Choroid plexus epithelial cell (primary cell): ENCODE results near the gene UBASH3B.

ENCODE experiments used
- DNase-seq: peaks from one replicate; pipeline ENCODE4 v3.0.0-alpha.2; 2010; ENCODE audit warnings: low read depth
- H3K4me3 ChIP-seq: 2 replicates; pipeline ENCODE4 v1.5.1; 2011; ENCODE audit warnings: low read depth, mild to moderate bottlenecking, control low read depth, low read length, moderate library complexity
- CTCF ChIP-seq: conservative IDR thresholded peaks from 2 replicates; pipeline ENCODE4 v1.5.1; 2011; ENCODE audit warnings: low read depth, mild to moderate bottlenecking, control low read depth, inconsistent platforms, low read length, moderate library complexity

Gene UBASH3B

GRCh38 chr11:122666743-122667142 is 11.2 kb downstream of the UBASH3B start:
- DNase-seq: no peak
- TF ChIP-seq CTCF: no peak
- H3K4me3 ChIP-seq: no peak overlapping the region

GRCh38 chr11:122668562-122669090 is 13.1 kb downstream of the UBASH3B start:
- TF ChIP-seq CTCF: no peak
- DNase-seq: no peak
- no peak overlapping the region for H3K4me3 ChIP-seq

- no peak overlapping the region for H3K4me3 ChIP-seq
- no peak for DNase-seq
- no peak for TF ChIP-seq CTCF
These were observed 14.6 kb downstream of the UBASH3B start for GRCh38 chr11:122670131-122670530.

- peak; percentile 60 for DNase-seq
- H3K4me3 ChIP-seq: no peak overlapping the region
- peak; percentile 21 for TF ChIP-seq CTCF
These were observed 15.9 kb downstream of the UBASH3B start for GRCh38 chr11:122671400-122671891.

GRCh38 chr11:122672892-122673291 is 17.4 kb downstream of the UBASH3B start:
- no peak overlapping the region for H3K4me3 ChIP-seq
- no peak for TF ChIP-seq CTCF
- DNase-seq: no peak

GRCh38 chr11:122673701-122674100 is 18.2 kb downstream of the UBASH3B start:
- DNase-seq: peak; percentile 76
- no peak overlapping the region for H3K4me3 ChIP-seq
- no peak for TF ChIP-seq CTCF

- no peak overlapping the region for H3K4me3 ChIP-seq
- no peak for TF ChIP-seq CTCF
- no peak for DNase-seq
These were observed 21.1 kb downstream of the UBASH3B start for GRCh38 chr11:122676638-122677037.
